Astrocyte of the spinal cord (primary cell): ENCODE results near the gene FBXO30.
A peak's percentile ranks its signal among the peaks of the same experiment; 100 is the strongest.

Source experiments
- DNase-seq: peaks from one replicate; pipeline ENCODE4 v3.0.0; 2011; ENCODE audit warnings: low read depth, low spot score
- H3K4me3 ChIP-seq: 2 replicates; pipeline ENCODE4 v1.5.1; 2011; ENCODE audit warnings: low read depth, mild to moderate bottlenecking, low read length, moderate library complexity
- in situ Hi-C: cut with HindIII; loops from 2 replicates; pipeline ENCODE4 v1.10.0; 2017; ENCODE audit warnings: low sequenced_read_pairs
- TF ChIP-seq, protein P1 (sequence below): IDR thresholded peaks from 2 replicates; pipeline ENCODE4 v1.5.1; 2012; ENCODE audit warnings: low read depth, mild to moderate bottlenecking, low read length, inconsistent platforms

The FBXO30 gene

DNA sequence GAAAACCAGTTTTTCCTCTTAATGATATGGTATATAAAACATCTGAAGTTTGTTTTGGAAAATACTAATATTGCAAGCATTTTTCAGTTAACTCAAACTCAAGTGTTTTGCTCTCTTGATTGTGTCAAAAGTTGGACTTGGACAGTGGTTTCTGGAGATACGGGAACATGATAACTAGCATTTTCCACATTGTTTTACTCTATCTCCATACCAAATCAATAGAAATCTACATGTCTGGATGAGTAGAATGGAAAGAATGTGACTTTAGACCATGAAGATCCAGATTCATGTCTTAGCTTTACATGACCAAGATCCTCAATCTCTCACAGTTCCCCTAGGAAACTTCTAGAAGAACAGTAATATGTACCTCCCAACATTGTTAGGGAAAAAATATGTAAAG, 22.2 kb upstream of the FBXO30 start:
- in situ Hi-C loops, result no loop called here
- no peak overlapping the region for H3K4me3 ChIP-seq
- DNase-seq, result no peak
- TF ChIP-seq, protein P1, sequence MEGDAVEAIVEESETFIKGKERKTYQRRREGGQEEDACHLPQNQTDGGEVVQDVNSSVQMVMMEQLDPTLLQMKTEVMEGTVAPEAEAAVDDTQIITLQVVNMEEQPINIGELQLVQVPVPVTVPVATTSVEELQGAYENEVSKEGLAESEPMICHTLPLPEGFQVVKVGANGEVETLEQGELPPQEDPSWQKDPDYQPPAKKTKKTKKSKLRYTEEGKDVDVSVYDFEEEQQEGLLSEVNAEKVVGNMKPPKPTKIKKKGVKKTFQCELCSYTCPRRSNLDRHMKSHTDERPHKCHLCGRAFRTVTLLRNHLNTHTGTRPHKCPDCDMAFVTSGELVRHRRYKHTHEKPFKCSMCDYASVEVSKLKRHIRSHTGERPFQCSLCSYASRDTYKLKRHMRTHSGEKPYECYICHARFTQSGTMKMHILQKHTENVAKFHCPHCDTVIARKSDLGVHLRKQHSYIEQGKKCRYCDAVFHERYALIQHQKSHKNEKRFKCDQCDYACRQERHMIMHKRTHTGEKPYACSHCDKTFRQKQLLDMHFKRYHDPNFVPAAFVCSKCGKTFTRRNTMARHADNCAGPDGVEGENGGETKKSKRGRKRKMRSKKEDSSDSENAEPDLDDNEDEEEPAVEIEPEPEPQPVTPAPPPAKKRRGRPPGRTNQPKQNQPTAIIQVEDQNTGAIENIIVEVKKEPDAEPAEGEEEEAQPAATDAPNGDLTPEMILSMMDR, result no peak

DNA sequence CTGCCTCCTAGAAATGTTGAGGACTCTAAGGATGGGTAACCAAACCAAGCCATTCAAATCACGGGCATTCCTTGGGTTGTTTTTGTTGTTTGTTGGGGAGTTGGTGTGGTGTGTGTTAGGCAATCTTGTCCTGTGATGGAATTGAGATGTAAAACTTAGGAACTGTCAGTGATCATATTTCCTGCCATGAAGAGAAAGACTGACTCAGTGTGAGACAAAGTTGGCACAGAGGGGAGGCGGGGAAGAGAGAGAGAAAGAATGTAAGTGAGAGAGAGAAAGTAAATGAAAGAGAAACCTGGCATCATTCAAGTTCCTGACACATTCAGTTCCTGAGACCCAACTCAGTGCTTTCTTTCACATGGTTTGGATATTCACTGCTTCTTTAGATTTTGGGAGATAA, 21.6 kb upstream of the FBXO30 start:
- TF ChIP-seq, protein P1, result no peak
- in situ Hi-C loops, result no loop called here
- peak; percentile 46 for DNase-seq
- no peak overlapping the region for H3K4me3 ChIP-seq

DNA sequence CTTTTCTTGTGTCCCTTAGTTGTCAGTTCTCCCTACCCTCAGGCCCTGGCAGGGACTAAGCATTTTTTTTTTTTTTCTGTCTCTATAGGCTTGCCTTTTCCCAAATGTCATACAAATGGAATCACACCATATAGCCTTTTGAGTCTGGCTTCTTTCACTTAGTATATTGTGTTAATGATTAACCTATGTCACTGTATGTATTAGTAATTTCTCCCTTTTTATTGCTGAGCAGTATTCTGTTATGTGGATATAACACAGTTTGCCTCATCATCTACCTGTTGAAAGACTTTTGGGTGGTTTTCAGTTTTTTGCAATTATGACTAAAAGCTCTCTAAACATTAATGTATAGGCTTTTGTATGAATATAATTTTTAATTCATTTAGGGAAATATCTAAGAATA, 16.0 kb upstream of the FBXO30 start:
- no peak for DNase-seq
- H3K4me3 ChIP-seq, result no peak overlapping the region
- TF ChIP-seq, protein P1, result no peak
- in situ Hi-C loops, result no loop called here

DNA sequence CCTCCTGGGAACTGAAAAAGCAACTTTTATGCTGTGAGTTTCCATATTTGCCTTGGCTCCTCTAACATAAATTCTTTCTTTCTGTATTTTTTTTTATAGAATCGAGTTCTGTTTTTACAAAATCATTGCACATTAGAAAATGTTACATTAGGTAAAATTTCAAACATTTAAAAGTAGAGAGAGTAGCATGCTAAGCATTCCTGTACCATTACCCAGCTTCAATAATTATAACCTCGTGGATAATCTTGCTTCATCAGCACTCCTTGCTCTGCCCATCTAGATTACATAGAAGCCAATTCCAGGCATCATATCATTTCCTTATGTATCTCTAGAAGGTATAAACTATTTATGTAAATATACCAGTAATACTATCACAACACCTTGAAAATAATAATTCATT, 15.4 kb upstream of the FBXO30 start:
- H3K4me3 ChIP-seq, result no peak overlapping the region
- in situ Hi-C loops, result no loop called here
- no peak for DNase-seq
- TF ChIP-seq, protein P1, result no peak

DNA sequence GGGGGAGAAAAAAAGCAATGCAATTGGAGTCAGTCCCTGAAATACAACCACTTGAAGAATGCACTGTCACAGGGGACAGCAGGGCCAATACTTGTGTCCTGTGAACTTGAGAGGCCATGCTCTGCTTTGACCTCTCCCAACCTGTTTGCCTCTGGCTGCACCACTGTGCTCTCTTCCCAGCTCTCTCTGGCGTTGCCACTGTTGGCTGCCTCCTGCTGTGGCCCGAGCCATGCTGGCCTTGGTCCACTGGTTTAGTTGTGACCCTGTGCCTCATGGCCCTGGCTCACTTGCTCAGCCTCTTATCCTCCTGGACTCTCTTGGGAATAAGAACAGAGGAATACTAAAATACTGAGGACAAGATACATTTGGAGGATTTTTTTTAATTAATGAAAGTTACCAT, 14.5 kb upstream of the FBXO30 start:
- H3K4me3 ChIP-seq, result no peak overlapping the region
- in situ Hi-C loops, result no loop called here

DNA sequence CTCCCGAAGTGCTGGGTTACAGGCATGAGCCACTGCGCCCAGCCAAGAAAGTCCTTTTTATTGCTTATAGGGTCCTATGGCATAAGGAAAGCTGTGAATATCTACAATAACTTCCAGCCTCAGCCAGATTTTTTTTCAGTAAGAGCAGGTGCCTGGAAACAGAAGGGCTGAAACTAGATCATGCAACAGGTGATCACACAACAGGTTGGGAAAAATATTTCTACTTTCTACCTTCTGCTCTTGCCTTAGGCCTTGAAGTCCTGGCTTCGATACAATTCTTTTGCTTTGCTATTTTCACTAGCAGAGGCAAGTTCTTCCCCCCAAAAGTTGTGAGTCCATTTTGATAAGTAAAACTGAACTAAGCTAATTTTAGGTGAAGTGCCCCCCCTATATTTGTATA, 9.7 kb upstream of the FBXO30 start:
- DNase-seq, result no peak
- TF ChIP-seq, protein P1, result no peak
- in situ Hi-C loops, result no loop called here
- no peak overlapping the region for H3K4me3 ChIP-seq

More for the DNA sequence above, 14.5 kb upstream of the FBXO30 start:
- DNase-seq, result no peak
- TF ChIP-seq, protein P1, result no peak
